PC-9 (cell line): ENCODE data around the gene STAT4. TPM values are rescaled to one million over a fixed set of nuclear protein-coding genes. Genes with fewer than 3 reads are reported as not detected.

Experiments
- BruUV-seq: library from RNA; stranded (reverse); fragments of 400-500 nt; replicated peaks from 2 replicates; lab custom pipeline; 2021; lab: Mats Ljungman, UMichigan
- CTCF ChIA-PET: fragments of 300-600 bp; sonication (Branson Sonifier 250); formaldehyde crosslinking; loops from one replicate; lab custom pipeline; 2022; ENCODE audit warnings: antibody characterized with exemption; lab: Charles Lee
- POLR2A ChIA-PET: fragments of 300-600 bp; sonication (Branson Sonifier 250); formaldehyde crosslinking; loops from one replicate; lab custom pipeline; 2022; ENCODE audit warnings: antibody characterized with exemption; ENCODE audit not compliant: unreplicated experiment; lab: Charles Lee
- DNase-seq, 2 experiments: peaks; one replicate each; pipeline versions ENCODE4 v3.0.0 to v3.0.0-alpha.2; 2015 to 2022; ENCODE audit warnings: mixed read lengths in 1 of 2
- H2AFZ ChIP-seq: fragments of 200-600 bp; sonication (generic); 2 replicates; pipeline ENCODE4 v1.8.1; 2017; ENCODE audit warnings: antibody characterized with exemption
- H3F3A ChIP-seq: fragments of 200-600 bp; sonication (generic); 2 replicates; pipeline ENCODE4 v1.8.1; 2017; ENCODE audit warnings: antibody characterized with exemption, mild to moderate bottlenecking, low read depth; ENCODE audit not compliant: insufficient read depth
- H3K27ac ChIP-seq: fragments of 200-600 bp; sonication (generic); 2 replicates; pipeline ENCODE4 v1.6.1; 2016; ENCODE audit warnings: mixed run types
- H3K27me3 ChIP-seq: fragments of 200-600 bp; sonication (generic); 2 replicates; pipeline ENCODE4 v1.6.1; 2016; ENCODE audit warnings: low read depth, mixed run types; ENCODE audit not compliant: insufficient read depth
- H3K36me3 ChIP-seq: fragments of 200-600 bp; sonication (generic); 2 replicates; pipeline ENCODE4 v1.6.1; 2016; ENCODE audit warnings: low read depth, mixed run types
- H3K4me1 ChIP-seq: fragments of 200-600 bp; sonication (generic); replicated peaks from 2 replicates; pipeline ENCODE4 v1.6.1; 2016; ENCODE audit warnings: mixed run types; ENCODE audit not compliant: insufficient read depth
- H3K4me2 ChIP-seq: fragments of 200-600 bp; sonication (generic); 2 replicates; pipeline ENCODE4 v1.6.1; 2017; ENCODE audit warnings: mixed run types
- H3K4me3 ChIP-seq: fragments of 200-600 bp; sonication (generic); 2 replicates; pipeline ENCODE4 v1.6.1; 2016; ENCODE audit warnings: mixed run types
- H3K79me2 ChIP-seq: fragments of 200-600 bp; sonication (generic); 2 replicates; pipeline ENCODE4 v1.6.1; 2017; ENCODE audit warnings: low read depth, mixed run types
- H3K9me2 ChIP-seq: fragments of 200-600 bp; sonication (generic); 2 replicates; pipeline ENCODE4 v1.8.1; 2017; ENCODE audit warnings: mild to moderate bottlenecking; ENCODE audit not compliant: insufficient read depth
- H3K9me3 ChIP-seq: fragments of 200-600 bp; sonication (generic); 2 replicates; pipeline ENCODE4 v1.8.1; 2016; ENCODE audit warnings: low read depth; ENCODE audit not compliant: insufficient read depth
- H4K20me1 ChIP-seq: fragments of 200-600 bp; sonication (generic); 2 replicates; pipeline ENCODE4 v1.8.1; 2017; ENCODE audit not compliant: insufficient read depth
- EZH2 ChIP-seq: fragments of 200-600 bp; sonication (generic); IDR thresholded peaks from 2 replicates; pipeline ENCODE4 v1.8.0; 2017; ENCODE audit warnings: antibody characterized with exemption, low read depth
- intact Hi-C: fragments of 100-400 bp; cut with micrococcal nuclease; formaldehyde crosslinking; loops from one replicate; pipeline ENCODE4 v1.10.0; 2022; ENCODE audit not compliant: unreplicated experiment
- total RNA-seq: library from RNA; stranded (reverse); gene quantifications from 2 replicates; pipeline ENCODE4 v1.2.3, GENCODE V29; 2021
- TF ChIP-seq, protein P1 (sequence below): fragments of 200-600 bp; sonication (generic); conservative IDR thresholded peaks from 2 replicates; pipeline ENCODE4 v1.6.1; 2017; ENCODE audit warnings: mixed run types, antibody characterized with exemption, mild to moderate bottlenecking, moderate library complexity

The STAT4 gene
- total RNA-seq, 1 experiment from 2014 or later, result 0.70 TPM

GRCh38 chr2:190987938-190988337, 162.9 kb downstream of the STAT4 start:
- TF ChIP-seq EZH2, result no peak
- TF ChIP-seq, protein P1, sequence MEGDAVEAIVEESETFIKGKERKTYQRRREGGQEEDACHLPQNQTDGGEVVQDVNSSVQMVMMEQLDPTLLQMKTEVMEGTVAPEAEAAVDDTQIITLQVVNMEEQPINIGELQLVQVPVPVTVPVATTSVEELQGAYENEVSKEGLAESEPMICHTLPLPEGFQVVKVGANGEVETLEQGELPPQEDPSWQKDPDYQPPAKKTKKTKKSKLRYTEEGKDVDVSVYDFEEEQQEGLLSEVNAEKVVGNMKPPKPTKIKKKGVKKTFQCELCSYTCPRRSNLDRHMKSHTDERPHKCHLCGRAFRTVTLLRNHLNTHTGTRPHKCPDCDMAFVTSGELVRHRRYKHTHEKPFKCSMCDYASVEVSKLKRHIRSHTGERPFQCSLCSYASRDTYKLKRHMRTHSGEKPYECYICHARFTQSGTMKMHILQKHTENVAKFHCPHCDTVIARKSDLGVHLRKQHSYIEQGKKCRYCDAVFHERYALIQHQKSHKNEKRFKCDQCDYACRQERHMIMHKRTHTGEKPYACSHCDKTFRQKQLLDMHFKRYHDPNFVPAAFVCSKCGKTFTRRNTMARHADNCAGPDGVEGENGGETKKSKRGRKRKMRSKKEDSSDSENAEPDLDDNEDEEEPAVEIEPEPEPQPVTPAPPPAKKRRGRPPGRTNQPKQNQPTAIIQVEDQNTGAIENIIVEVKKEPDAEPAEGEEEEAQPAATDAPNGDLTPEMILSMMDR, result no peak
- DNase-seq, result no peak
- H3K4me2 ChIP-seq, result no peak overlapping the region
- H3K27ac ChIP-seq, result no peak overlapping the region
- no peak overlapping the region for H3K4me3 ChIP-seq
- intact Hi-C loops, result loop anchor here (10.0 kb wide), 1 partner anchor 63 kb away; no protein-coding TSS in a partner anchor
- no peaks in the 10 kb centered on the region for H3F3A ChIP-seq
- BruUV-seq, result no TSS peak
- CTCF ChIA-PET, result no interaction called here
- no peaks in the 10 kb centered on the region for H4K20me1 ChIP-seq
- H3K27me3 ChIP-seq, result no peaks in the 10 kb centered on the region
- no peaks in the 10 kb centered on the region for H3K79me2 ChIP-seq
- no peak overlapping the region for H2AFZ ChIP-seq
- H3K4me1 ChIP-seq, result no peaks in the 10 kb centered on the region
- POLR2A ChIA-PET, result no interaction called here
- no peaks in the 10 kb centered on the region for H3K9me3 ChIP-seq
- no peaks in the 10 kb centered on the region for H3K9me2 ChIP-seq
- no peaks in the 10 kb centered on the region for H3K36me3 ChIP-seq

DNA sequence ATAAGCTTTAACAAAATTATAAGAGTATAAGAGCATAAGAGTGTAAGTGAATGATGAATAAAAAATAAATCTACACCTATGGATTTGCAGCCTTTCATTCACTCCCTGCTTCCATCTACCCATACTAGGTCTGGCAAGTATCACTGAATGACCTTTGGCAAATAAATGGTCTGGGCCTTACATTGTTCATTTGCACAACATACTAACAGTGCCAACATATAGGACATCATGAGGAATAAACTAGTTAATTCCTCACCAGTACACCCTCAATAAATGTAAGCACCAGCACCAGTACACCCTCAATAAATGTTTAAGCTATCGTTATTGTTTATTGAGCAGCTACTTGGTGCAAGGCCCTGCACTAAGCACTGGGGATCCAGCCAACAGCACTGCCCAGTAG, 163.7 kb downstream of the STAT4 start:
- Histone ChIP-seq H4K20me1 (no peaks in the 10 kb centered on the region), H3K27ac (no peak overlapping the region), H3K4me3 (no peak overlapping the region), H3K36me3 (no peaks in the 10 kb centered on the region), H3K79me2 (no peaks in the 10 kb centered on the region), H3K9me3 (no peaks in the 10 kb centered on the region), H3K4me2 (no peak overlapping the region), H2AFZ (no peak overlapping the region), H3F3A (no peaks in the 10 kb centered on the region), H3K9me2 (no peaks in the 10 kb centered on the region), H3K27me3 (no peaks in the 10 kb centered on the region), H3K4me1 (peaks cover 1% of the 10 kb centered on the region; the same call in 1 of the 2 replicates)
- intact Hi-C loops, result loop anchor here (10.0 kb wide), 1 partner anchor 62 kb away; no protein-coding TSS in a partner anchor
- ChIA-PET CTCF (no interaction called here), POLR2A (no interaction called here)
- DNase-seq, result no peak
- no TSS peak for BruUV-seq
- TF ChIP-seq, protein P1, result no peak
- TF ChIP-seq EZH2, result no peak

GRCh38 chr2:190986221-190986953, 164.4 kb downstream of the STAT4 start:
- no TSS peak for BruUV-seq

More at GRCh38 chr2:190986221-190986953, 164.4 kb downstream of the STAT4 start:
- peaks cover 2% of the 10 kb centered on the region for H3F3A ChIP-seq
- H3K9me2 ChIP-seq, result no peaks in the 10 kb centered on the region
- TF ChIP-seq, protein P1, result no peak
- no peak for TF ChIP-seq EZH2
- H3K27me3 ChIP-seq, result no peaks in the 10 kb centered on the region
- ChIA-PET POLR2A (no interaction called here), CTCF (no interaction called here)
- DNase-seq, result no peak
- peaks cover 8% of the 10 kb centered on the region for H3K4me1 ChIP-seq
- H3K79me2 ChIP-seq, result no peaks in the 10 kb centered on the region
- H4K20me1 ChIP-seq, result no peaks in the 10 kb centered on the region
- H3K36me3 ChIP-seq, result no peaks in the 10 kb centered on the region
- H2AFZ ChIP-seq, result no peak overlapping the region
- no peak overlapping the region for H3K4me2 ChIP-seq
- H3K4me3 ChIP-seq, result no peak overlapping the region
- intact Hi-C loops, result loop anchor here (10.0 kb wide), 1 partner anchor 62 kb away; no protein-coding TSS in a partner anchor
- H3K27ac ChIP-seq, result no peak overlapping the region
- no peaks in the 10 kb centered on the region for H3K9me3 ChIP-seq
